Measurements from ENCODE around the gene KCNIP4.

DNA sequence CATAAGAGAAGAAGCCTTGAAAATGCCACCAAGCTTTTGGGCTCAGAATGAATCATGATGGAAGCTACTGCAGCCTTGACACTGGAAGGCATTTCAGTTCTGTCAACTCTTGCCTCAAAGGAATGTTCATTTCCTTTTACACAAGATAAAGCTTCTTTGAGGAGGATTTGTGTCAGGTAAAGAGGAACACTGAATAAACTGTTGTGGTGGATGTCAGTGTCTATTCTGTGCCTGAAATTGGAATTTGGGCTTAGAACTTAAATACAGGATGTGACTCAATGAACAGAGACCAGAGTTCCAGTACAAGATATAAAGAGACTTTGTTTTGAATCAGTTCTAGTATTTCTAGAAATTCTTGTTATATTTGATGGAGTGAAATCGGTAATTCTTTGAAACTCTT, 935.1 kb downstream of the KCNIP4 start:
- TF ChIP-seq POLR2AphosphoS5 (IDR thresholded peaks at IDR 0.05; ENCODE audit: borderline replicate concordance, low read depth, low read length) (no peak), EZH2 (IDR thresholded peaks at IDR 0.05) (no peak), FOXP2 (optimal IDR thresholded peaks at IDR 0.05; ENCODE audit: control extremely low read depth, extremely low read length, insufficient read depth) (no peak)
